Measurements from ENCODE around the gene DENND5A. TPM values are rescaled to one million over a fixed set of nuclear protein-coding genes. Genes with fewer than 3 reads are reported as not detected.

The DENND5A gene
- total and polyA plus RNA-seq, 2 of the 8 experiments (the other 6 are each of a cell fraction or from before 2014, with no cell fraction given): 65.7 to 139 TPM

- Histone ChIP-seq H3K79me2 (ENCODE audit: control insufficient read depth in 1 of 2, insufficient read depth in 2 of 2, low read length in 2 of 2) (no peaks in the 10 kb centered on the region), H3K9me3 (ENCODE audit: insufficient read depth in 2 of 2, low read depth in 1 of 2, low read length in 1 of 2) (no peaks in the 10 kb centered on the region), H3K36me3 (ENCODE audit: control insufficient read depth in 2 of 4, insufficient read depth in 4 of 4, low read length in 3 of 4) (peaks cover 0 to 36% (median 8%) of the 10 kb centered on the region in 4 experiments; a peak in 6 of 8 replicates), H3K4me3 (ENCODE audit: extremely low read depth in 1 of 4, insufficient read depth in 2 of 4, low read depth in 3 of 4, low read length in 4 of 4) (no peak overlapping the region), H3K4me1 (replicated peaks in 1 of 4; ENCODE audit: control insufficient read depth in 3 of 4, insufficient read depth in 4 of 4, low read length in 3 of 4) (no peaks in the 10 kb centered on the region), H4K8ac (ENCODE audit: extremely low read depth, insufficient read depth, low read length) (no peak overlapping the region), H4K20me1 (replicated peaks in 1 of 2; ENCODE audit: control insufficient read depth in 1 of 2, insufficient read depth in 2 of 2, low read length in 2 of 2) (no peaks in the 10 kb centered on the region), H3K23me2 (ENCODE audit: low read depth, low read length) (no peaks in the 10 kb centered on the region), H2BK120ac (replicated peaks; ENCODE audit: low read depth, low read length) (no peak overlapping the region), H2BK5ac (ENCODE audit: low read depth, low read length) (no peak overlapping the region), H3K56ac (replicated peaks; ENCODE audit: insufficient read length, low read depth, low read length) (no peak overlapping the region), H3K9ac (replicated peaks in 1 of 4; ENCODE audit: extremely low read depth in 1 of 4, low read depth in 3 of 4, low read length in 3 of 4) (no peak overlapping the region), H3K27ac (ENCODE audit: low read depth, low read length) (no peak overlapping the region), H3K23ac (ENCODE audit: insufficient read length) (no peak overlapping the region), H3K18ac (ENCODE audit: extremely low read depth, low read length) (no peak overlapping the region), H4K91ac (replicated peaks; ENCODE audit: insufficient read length, low read length) (no peak overlapping the region), H2BK12ac (ENCODE audit: low read depth, low read length) (no peak overlapping the region), H3K4ac (replicated peaks; ENCODE audit: insufficient read length, low read depth, low read length) (no peak overlapping the region), H4K5ac (ENCODE audit: insufficient read length, low read depth, low read length) (no peak overlapping the region), H2AFZ (ENCODE audit: low read length) (no peak overlapping the region), H3K4me2 (ENCODE audit: insufficient read depth in 1 of 2, low read depth in 2 of 2, low read length in 2 of 2) (no peak overlapping the region), H3K14ac (ENCODE audit: insufficient read length) (no peak overlapping the region), H2AK5ac (ENCODE audit: low read depth, low read length) (no peak overlapping the region), H3K79me1 (ENCODE audit: low read depth, low read length) (no peaks in the 10 kb centered on the region), H2BK20ac (ENCODE audit: low read length) (no peak overlapping the region), H2BK15ac (ENCODE audit: low read length) (no peak overlapping the region), H3K27me3 (replicated peaks in 1 of 4; ENCODE audit: control insufficient read depth in 3 of 4, extremely low read depth in 1 of 4, insufficient read depth in 3 of 4, low read length in 3 of 4) (no peaks in the 10 kb centered on the region)
- DNase-seq (ENCODE audit: low read depth in 1 of 2, low spot score in 2 of 2) (peak in 1 of 2 experiments; percentile 19), FAIRE-seq (no peak)
- ChIA-PET CTCF (ENCODE audit: partially characterized antibody) (interaction anchor here (0.5 to 1.4 kb wide), 6 partner anchors 13 to 143 kb away, joined by 3 to 4 read pairs (median 3); no protein-coding TSS in a partner anchor), POLR2A (ENCODE audit: partially characterized antibody) (interaction anchor here (0.7 to 1.4 kb wide), 6 partner anchors 15 to 179 kb away, joined by 3 to 4 read pairs (median 3); partner anchors contain the start of gene IPO7)
- 87% methylated on average over 4 of the region's 4 CpGs; no CpG with 5 or more reads in 1 of the 2 experiments for whole genome bisulfite sequencing, 2 experiments (ENCODE audit: extremely low coverage in 1 of 2, insufficient coverage in 1 of 2, insufficient read length in 1 of 2, insufficient replicate concordance in 2 of 2, low coverage in 1 of 2, low lambda C conversion rate in 2 of 2, missing lambda C conversion rate in 1 of 2)
- TF ChIP-seq ZNF274 (IDR thresholded peaks at IDR 0.05; ENCODE audit: borderline replicate concordance, extremely low read depth, low read length) (no peak), RXRA (IDR thresholded peaks at IDR 0.05; ENCODE audit: insufficient read depth, low read depth, low read length) (no peak), TAF1 (IDR thresholded peaks at IDR 0.05; ENCODE audit: low read depth, low read length) (no peak), CTCF (IDR thresholded peaks at IDR 0.05; ENCODE audit: control extremely low read depth in 1 of 3, insufficient read depth in 1 of 3, low read depth in 1 of 3, low read length in 3 of 3) (no peak), GABPA (IDR thresholded peaks at IDR 0.05; ENCODE audit: borderline replicate concordance, insufficient read depth, low read length) (no peak), SRF (IDR thresholded peaks at IDR 0.05; ENCODE audit: low read depth, low read length) (no peak), SIRT6 (IDR thresholded peaks at IDR 0.05; ENCODE audit: low read length) (no peak), POLR2AphosphoS5 (IDR thresholded peaks at IDR 0.05; ENCODE audit: low read depth, low read length) (no peak), SUZ12 (IDR thresholded peaks at IDR 0.05; ENCODE audit: low read length) (no peak), E2F6 (IDR thresholded peaks at IDR 0.05) (no peak)
Measured at GRCh38 chr11:9280655-9281301, 15.6 kb upstream of the DENND5A start.

Data from H1 (cell line).